ENCODE measurements around the gene ZNF268.

ZNF268 gene

DNA sequence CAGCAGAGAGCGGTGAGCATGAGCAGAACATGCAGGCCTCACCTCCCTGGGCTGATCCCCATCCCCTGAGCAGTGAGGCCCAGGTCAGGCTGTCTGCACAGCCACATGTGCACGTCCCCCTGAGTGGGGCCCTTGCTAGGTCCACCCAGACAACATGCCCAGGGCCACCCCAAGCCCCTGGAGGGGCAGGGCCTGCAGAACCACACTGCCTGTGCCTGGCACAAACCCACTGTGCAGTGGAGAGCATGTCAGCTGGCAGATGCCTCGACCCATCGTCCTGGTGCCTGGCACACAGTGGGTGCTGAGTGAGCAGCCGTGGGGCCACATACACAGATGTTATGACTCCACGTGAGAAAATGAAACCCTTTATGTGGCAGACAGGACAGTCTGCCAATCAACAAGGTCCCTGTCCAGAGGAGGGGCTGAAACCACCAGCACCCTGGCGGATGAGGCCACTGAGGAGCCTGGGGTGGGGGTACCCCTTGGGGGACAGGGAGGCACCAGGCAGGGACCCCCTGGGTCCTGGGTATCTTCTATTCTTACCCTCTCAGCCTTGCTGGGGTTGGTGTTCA lies 46.1 kb downstream of the ZNF268 start:
- Histone ChIP-seq H3K27me3 (ENCODE audit: insufficient read depth, poor library complexity, severe bottlenecking) (no peaks in the 10 kb centered on the region), H3K27ac (replicated peaks) (no peak overlapping the region), H3K4me3 (replicated peaks; ENCODE audit: insufficient read depth, low read length) (no peak overlapping the region)
- no peak for TF ChIP-seq SPI1 (IDR thresholded peaks at IDR 0.05; ENCODE audit: borderline replicate concordance, low read depth)
- no peak for TF ChIP-seq GABPA (IDR thresholded peaks at IDR 0.05; ENCODE audit: low read depth)
- TF ChIP-seq, protein P1, sequence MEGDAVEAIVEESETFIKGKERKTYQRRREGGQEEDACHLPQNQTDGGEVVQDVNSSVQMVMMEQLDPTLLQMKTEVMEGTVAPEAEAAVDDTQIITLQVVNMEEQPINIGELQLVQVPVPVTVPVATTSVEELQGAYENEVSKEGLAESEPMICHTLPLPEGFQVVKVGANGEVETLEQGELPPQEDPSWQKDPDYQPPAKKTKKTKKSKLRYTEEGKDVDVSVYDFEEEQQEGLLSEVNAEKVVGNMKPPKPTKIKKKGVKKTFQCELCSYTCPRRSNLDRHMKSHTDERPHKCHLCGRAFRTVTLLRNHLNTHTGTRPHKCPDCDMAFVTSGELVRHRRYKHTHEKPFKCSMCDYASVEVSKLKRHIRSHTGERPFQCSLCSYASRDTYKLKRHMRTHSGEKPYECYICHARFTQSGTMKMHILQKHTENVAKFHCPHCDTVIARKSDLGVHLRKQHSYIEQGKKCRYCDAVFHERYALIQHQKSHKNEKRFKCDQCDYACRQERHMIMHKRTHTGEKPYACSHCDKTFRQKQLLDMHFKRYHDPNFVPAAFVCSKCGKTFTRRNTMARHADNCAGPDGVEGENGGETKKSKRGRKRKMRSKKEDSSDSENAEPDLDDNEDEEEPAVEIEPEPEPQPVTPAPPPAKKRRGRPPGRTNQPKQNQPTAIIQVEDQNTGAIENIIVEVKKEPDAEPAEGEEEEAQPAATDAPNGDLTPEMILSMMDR (IDR thresholded peaks at IDR 0.05; ENCODE audit: insufficient read depth, low read length) = no peak
- TF ChIP-seq POLR2AphosphoS5 (IDR thresholded peaks at IDR 0.05; ENCODE audit: low read depth) = no peak
- TF ChIP-seq, protein P2, sequence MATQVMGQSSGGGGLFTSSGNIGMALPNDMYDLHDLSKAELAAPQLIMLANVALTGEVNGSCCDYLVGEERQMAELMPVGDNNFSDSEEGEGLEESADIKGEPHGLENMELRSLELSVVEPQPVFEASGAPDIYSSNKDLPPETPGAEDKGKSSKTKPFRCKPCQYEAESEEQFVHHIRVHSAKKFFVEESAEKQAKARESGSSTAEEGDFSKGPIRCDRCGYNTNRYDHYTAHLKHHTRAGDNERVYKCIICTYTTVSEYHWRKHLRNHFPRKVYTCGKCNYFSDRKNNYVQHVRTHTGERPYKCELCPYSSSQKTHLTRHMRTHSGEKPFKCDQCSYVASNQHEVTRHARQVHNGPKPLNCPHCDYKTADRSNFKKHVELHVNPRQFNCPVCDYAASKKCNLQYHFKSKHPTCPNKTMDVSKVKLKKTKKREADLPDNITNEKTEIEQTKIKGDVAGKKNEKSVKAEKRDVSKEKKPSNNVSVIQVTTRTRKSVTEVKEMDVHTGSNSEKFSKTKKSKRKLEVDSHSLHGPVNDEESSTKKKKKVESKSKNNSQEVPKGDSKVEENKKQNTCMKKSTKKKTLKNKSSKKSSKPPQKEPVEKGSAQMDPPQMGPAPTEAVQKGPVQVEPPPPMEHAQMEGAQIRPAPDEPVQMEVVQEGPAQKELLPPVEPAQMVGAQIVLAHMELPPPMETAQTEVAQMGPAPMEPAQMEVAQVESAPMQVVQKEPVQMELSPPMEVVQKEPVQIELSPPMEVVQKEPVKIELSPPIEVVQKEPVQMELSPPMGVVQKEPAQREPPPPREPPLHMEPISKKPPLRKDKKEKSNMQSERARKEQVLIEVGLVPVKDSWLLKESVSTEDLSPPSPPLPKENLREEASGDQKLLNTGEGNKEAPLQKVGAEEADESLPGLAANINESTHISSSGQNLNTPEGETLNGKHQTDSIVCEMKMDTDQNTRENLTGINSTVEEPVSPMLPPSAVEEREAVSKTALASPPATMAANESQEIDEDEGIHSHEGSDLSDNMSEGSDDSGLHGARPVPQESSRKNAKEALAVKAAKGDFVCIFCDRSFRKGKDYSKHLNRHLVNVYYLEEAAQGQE (IDR thresholded peaks at IDR 0.05; ENCODE audit: insufficient replicate concordance, low read depth) = no peak
- no peak for DNase-seq (ENCODE audit: low read depth in 1 of 2, low spot score in 1 of 2)

DNA sequence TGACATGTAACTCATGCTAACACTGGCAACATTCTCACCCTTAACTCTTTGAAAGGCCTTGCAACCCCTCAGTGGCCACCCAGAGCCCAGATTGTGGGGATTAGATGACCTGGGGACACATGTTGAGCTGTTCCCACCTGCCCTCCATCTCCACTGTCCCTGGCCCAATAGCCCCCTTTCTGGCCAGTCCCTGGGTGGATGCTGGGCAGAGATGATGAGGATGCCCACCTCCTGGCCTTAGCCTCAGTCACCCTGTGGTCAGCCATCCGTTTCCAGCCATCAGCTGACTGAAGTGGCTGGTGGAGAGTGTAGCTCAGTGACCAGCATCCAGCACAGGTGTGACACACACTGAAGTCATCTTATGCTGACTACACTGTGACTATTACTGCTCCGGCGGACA lies 49.7 kb downstream of the ZNF268 start:
- Histone ChIP-seq H3K4me3 (replicated peaks; ENCODE audit: insufficient read depth, low read length) (no peak overlapping the region), H3K27ac (replicated peaks) (no peak overlapping the region), H3K27me3 (ENCODE audit: insufficient read depth, poor library complexity, severe bottlenecking) (no peaks in the 10 kb centered on the region)
- DNase-seq (ENCODE audit: low read depth in 1 of 2, low spot score in 1 of 2) = no peak
- TF ChIP-seq, protein P2 (IDR thresholded peaks at IDR 0.05; ENCODE audit: insufficient replicate concordance, low read depth) = no peak
- TF ChIP-seq POLR2AphosphoS5 (IDR thresholded peaks at IDR 0.05; ENCODE audit: low read depth) = no peak

DNA sequence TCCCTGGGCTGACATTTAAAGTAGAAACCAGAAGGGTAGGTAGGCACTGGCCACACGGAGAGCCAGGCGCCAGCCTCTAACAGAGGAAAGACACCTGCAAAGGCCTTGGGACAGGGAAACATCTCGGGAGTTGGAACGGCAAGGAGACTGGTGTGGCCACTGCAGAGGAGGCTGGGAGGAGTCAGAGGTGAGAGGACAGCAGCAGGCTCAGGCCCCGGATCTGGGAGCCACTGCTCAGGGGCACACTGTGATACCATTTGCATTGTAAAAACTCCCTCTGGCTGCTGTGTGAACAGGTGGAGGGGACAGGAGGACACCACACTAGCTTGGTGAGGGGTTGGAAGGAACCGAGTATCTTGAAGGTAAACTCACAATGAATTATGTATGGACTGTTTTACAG lies 51.7 kb downstream of the ZNF268 start:
- no peak overlapping the region for H3K4me3 ChIP-seq (replicated peaks; ENCODE audit: insufficient read depth, low read length)
- no peak for TF ChIP-seq SPI1 (IDR thresholded peaks at IDR 0.05; ENCODE audit: borderline replicate concordance, low read depth)
- TF ChIP-seq, protein P2 (IDR thresholded peaks at IDR 0.05; ENCODE audit: insufficient replicate concordance, low read depth) = no peak
- TF ChIP-seq, protein P1 (IDR thresholded peaks at IDR 0.05; ENCODE audit: insufficient read depth, low read length) = no peak
- TF ChIP-seq POLR2AphosphoS5 (IDR thresholded peaks at IDR 0.05; ENCODE audit: low read depth) = no peak
- TF ChIP-seq GABPA (IDR thresholded peaks at IDR 0.05; ENCODE audit: low read depth) = no peak
- no peak overlapping the region for H3K27ac ChIP-seq (replicated peaks)
- DNase-seq (ENCODE audit: low read depth in 1 of 2, low spot score in 1 of 2) = no peak
- no peaks in the 10 kb centered on the region for H3K27me3 ChIP-seq (ENCODE audit: insufficient read depth, poor library complexity, severe bottlenecking)

Measured in HL-60 (cell line).